Breast epithelium (tissue), 3 donors: ENCODE measurements around the gene UMOD.

ENCODE experiments used
- POLR2A ChIP-seq: fragments of 450-650 bp; IDR thresholded peaks from one replicate; pipeline ENCODE4 v1.6.1; 2016; ENCODE audit warnings: antibody characterized with exemption, mild to moderate bottlenecking, moderate library complexity
- POLR2AphosphoS5 ChIP-seq, 3 donors: sonication (generic); formaldehyde crosslinking; IDR thresholded peaks; one replicate each; pipeline ENCODE4 v1.6.1; 2017; ENCODE audit warnings: antibody characterized with exemption in 3 of 3
- TF ChIP-seq, protein P1 (sequence below), 3 donors: fragments of 450-650 bp; IDR thresholded peaks; one replicate each; pipeline ENCODE4 v1.5.1; 2016 to 2017; ENCODE audit warnings: antibody characterized with exemption in 3 of 3, mild to moderate bottlenecking in 3 of 3, moderate library complexity in 3 of 3

DNA sequence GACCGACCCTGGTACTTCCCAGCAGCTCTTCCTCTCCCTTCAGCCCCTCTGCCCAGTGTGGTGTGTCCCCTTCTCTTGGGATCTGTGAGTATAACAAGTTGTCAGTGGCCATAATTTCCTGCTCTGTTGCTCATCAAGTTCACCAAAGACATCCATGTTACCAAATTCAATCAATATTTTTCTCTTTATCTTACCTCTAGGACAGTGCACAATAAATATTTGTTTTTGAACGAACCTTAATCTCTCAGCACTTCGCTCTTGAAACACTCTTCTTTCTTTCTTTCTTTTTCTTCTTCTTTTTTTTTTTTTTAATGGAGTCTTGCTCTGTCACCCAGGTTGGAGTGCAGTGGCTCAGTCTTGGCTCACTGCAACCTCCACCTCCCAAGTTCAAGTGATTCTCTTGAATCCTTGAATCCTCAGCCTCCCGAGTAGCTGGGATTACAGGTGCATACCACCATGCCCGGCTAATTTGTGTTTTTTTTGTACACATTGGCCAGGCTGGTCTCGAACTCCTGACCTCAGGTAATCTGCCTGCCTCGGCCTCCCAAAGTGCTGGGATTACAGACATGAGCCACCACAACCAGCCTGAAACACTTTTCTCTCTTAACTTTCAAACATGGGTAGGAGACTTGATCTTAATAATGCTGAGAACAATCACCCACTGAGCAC lies 2.7 kb upstream of the UMOD start:
- TF ChIP-seq, protein P1, sequence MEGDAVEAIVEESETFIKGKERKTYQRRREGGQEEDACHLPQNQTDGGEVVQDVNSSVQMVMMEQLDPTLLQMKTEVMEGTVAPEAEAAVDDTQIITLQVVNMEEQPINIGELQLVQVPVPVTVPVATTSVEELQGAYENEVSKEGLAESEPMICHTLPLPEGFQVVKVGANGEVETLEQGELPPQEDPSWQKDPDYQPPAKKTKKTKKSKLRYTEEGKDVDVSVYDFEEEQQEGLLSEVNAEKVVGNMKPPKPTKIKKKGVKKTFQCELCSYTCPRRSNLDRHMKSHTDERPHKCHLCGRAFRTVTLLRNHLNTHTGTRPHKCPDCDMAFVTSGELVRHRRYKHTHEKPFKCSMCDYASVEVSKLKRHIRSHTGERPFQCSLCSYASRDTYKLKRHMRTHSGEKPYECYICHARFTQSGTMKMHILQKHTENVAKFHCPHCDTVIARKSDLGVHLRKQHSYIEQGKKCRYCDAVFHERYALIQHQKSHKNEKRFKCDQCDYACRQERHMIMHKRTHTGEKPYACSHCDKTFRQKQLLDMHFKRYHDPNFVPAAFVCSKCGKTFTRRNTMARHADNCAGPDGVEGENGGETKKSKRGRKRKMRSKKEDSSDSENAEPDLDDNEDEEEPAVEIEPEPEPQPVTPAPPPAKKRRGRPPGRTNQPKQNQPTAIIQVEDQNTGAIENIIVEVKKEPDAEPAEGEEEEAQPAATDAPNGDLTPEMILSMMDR (IDR thresholded peaks at IDR 0.05), result no peak
- TF ChIP-seq POLR2A (no peak), POLR2AphosphoS5 (IDR thresholded peaks at IDR 0.05) (no peak)
